Body of pancreas (tissue), 4 donors: ENCODE results near the gene FAM240A. TPM values are rescaled to one million over a fixed set of nuclear protein-coding genes. Genes with fewer than 3 reads are reported as not detected.
A peak's percentile ranks its signal among the peaks of the same experiment; 100 is the strongest.

ENCODE experiments used
- ATAC-seq: fragments of 150-250 bp; one replicate; pipeline ENCODE4 v1.9.1; 2016
- DNase-seq, 4 donors: peaks; one replicate each; pipeline ENCODE4 v3.0.0-alpha.2; 2019
- H3K27ac ChIP-seq, 4 donors: fragments of 200-600 bp; sonication (generic); 1 replicate in 3 of 4; 2 replicates in 1 of 4; pipeline versions ENCODE4 v1.5.1 to v1.6.1; 2016 to 2019; ENCODE audit warnings: mild to moderate bottlenecking in 1 of 4, mixed read lengths in 1 of 4, moderate library complexity in 1 of 4
- H3K27me3 ChIP-seq, 2 donors: fragments of 200-600 bp; sonication (generic); one replicate each; pipeline ENCODE4 v1.6.0; 2016; ENCODE audit warnings: mild to moderate bottlenecking in 1 of 2
- H3K36me3 ChIP-seq, 2 donors: fragments of 200-600 bp; sonication (generic); replicated peaks in 1 of 2; 2 replicates each; pipeline ENCODE4 v1.5.1; 2016; ENCODE audit warnings: low read depth in 2 of 2; ENCODE audit not compliant: insufficient read depth in 1 of 2
- H3K4me1 ChIP-seq: fragments of 200-600 bp; sonication (generic); one replicate; pipeline ENCODE4 v1.6.0; 2016
- H3K4me3 ChIP-seq, 2 donors: fragments of 200-600 bp; sonication (generic); 1 replicate in 1 of 2; 2 replicates in 1 of 2; pipeline ENCODE4 v1.5.1; 2016 to 2019
- H3K9me3 ChIP-seq, 3 donors: fragments of 200-600 bp; sonication (generic); 1 replicate in 2 of 3; 2 replicates in 1 of 3; pipeline ENCODE4 v1.5.1; 2016
- CTCF ChIP-seq, 7 experiments: fragments of 450-650 bp in 4 of 7; fragments of 200-600 bp in 3 of 7; sonication (generic) in 3 of 7; IDR thresholded peaks; one replicate each; pipeline ENCODE4 v1.5.1; 2016 to 2019; ENCODE audit warnings: antibody characterized with exemption in 7 of 7
- POLR2A ChIP-seq, 3 donors: fragments of 450-650 bp; IDR thresholded peaks; one replicate each; pipeline ENCODE4 v1.6.1; 2016; ENCODE audit warnings: antibody characterized with exemption in 3 of 3, mild to moderate bottlenecking in 2 of 3
- WGBS, 2 donors: methylation state at CpG; one replicate each; pipeline ENCODE4 v1.1.5; 2017; 5-methylcytosine and 5-hydroxymethylcytosine counted together
- intact Hi-C: fragments of 100-400 bp; cut with DNase I; formaldehyde crosslinking; loops from one replicate; pipeline ENCODE4 v1.15.1; 2023
- total RNA-seq, 2 donors: library from RNA; depleted of rRNA; stranded (reverse); fragments of >200 nt; gene quantifications; one replicate each; pipeline ENCODE4 v1.1.0, GENCODE V29; 2016

The FAM240A gene
- total RNA-seq, 2 donors from 2014 or later = not detected

- intact Hi-C loops = no loop called here
- Histone ChIP-seq H3K36me3 (no peaks in the 10 kb centered on the region), H3K27ac (no peak overlapping the region), H3K27me3 (no peaks in the 10 kb centered on the region), H3K4me3 (no peak overlapping the region), H3K4me1 (peaks cover 6% of the 10 kb centered on the region), H3K9me3 (no peaks in the 10 kb centered on the region)
- WGBS, 2 donors = 47 to 49% methylated on average over 8 of the region's 8 CpGs
- ATAC-seq = peak; percentile 69
- DNase-seq = peak; percentile 36 to 58 (median 46)
- TF ChIP-seq POLR2A (IDR thresholded peaks at IDR 0.05) (no peak), CTCF (IDR thresholded peaks at IDR 0.05) (no peak)
Observed at GRCh38 chr3:46619845-46620778, 7.8 kb downstream of the FAM240A start.

- peaks cover 7% of the 10 kb centered on the region for H3K4me1 ChIP-seq
- no peak for TF ChIP-seq CTCF (IDR thresholded peaks at IDR 0.05)
- no peak for TF ChIP-seq POLR2A (IDR thresholded peaks at IDR 0.05)
- no peaks in the 10 kb centered on the region for H3K27me3 ChIP-seq
- no peak overlapping the region for H3K4me3 ChIP-seq
- intact Hi-C loops = no loop called here
- no peaks in the 10 kb centered on the region for H3K9me3 ChIP-seq
- ATAC-seq = no peak
- 24 to 32% methylated on average over 2 of the region's 2 CpGs for WGBS, 2 donors
- no peak overlapping the region for H3K27ac ChIP-seq
- no peak for DNase-seq
- H3K36me3 ChIP-seq = no peaks in the 10 kb centered on the region
Observed at GRCh38 chr3:46624533-46624932, 12.2 kb downstream of the FAM240A start.

- ATAC-seq (no peak), DNase-seq (no peak)
- Histone ChIP-seq H3K27ac (no peak overlapping the region), H3K4me1 (peaks cover 10% of the 10 kb centered on the region), H3K4me3 (no peak overlapping the region), H3K36me3 (no peaks in the 10 kb centered on the region), H3K27me3 (no peaks in the 10 kb centered on the region), H3K9me3 (no peaks in the 10 kb centered on the region)
- WGBS, 2 donors = 68 to 79% methylated on average over 3 of the region's 3 CpGs
- TF ChIP-seq POLR2A (IDR thresholded peaks at IDR 0.05) = no peak
- no peak for TF ChIP-seq CTCF (IDR thresholded peaks at IDR 0.05)
- intact Hi-C loops = no loop called here
Observed at GRCh38 chr3:46624975-46625490, 12.7 kb downstream of the FAM240A start.

GRCh38 chr3:46626039-46626438 is 13.7 kb downstream of the FAM240A start:
- H3K4me1 ChIP-seq = peaks cover 8% of the 10 kb centered on the region
- ATAC-seq = no peak
- H3K27me3 ChIP-seq = no peaks in the 10 kb centered on the region
- no peak overlapping the region for H3K27ac ChIP-seq
- intact Hi-C loops = no loop called here
- H3K4me3 ChIP-seq = no peak overlapping the region
- H3K9me3 ChIP-seq = no peaks in the 10 kb centered on the region
- DNase-seq = no peak
- WGBS, 2 donors = 70 to 87% methylated on average over 4 of the region's 4 CpGs
- no peak for TF ChIP-seq CTCF (IDR thresholded peaks at IDR 0.05)
- no peak for TF ChIP-seq POLR2A (IDR thresholded peaks at IDR 0.05)
- H3K36me3 ChIP-seq = no peaks in the 10 kb centered on the region
